Vagina (tissue), 2 donors: ENCODE measurements around the gene HPCA. TPM values are rescaled to one million over a fixed set of nuclear protein-coding genes. Genes with fewer than 3 reads are reported as not detected.

Experiments
- DNase-seq, 2 donors: peaks; one replicate each; pipeline ENCODE4 v3.0.0-alpha.2; 2017; ENCODE audit errors: extremely low spot score in 2 of 2
- H3K27ac ChIP-seq: fragments of 200-600 bp; sonication (generic); one replicate; pipeline ENCODE4 v1.5.1; 2019
- H3K27me3 ChIP-seq: fragments of 200-600 bp; sonication (generic); one replicate; pipeline ENCODE4 v1.5.1; 2019
- H3K36me3 ChIP-seq, 2 donors: fragments of 200-600 bp; sonication (generic); one replicate each; pipeline ENCODE4 v1.5.1; 2017 to 2019
- H3K4me1 ChIP-seq: fragments of 200-600 bp; sonication (generic); one replicate; pipeline ENCODE4 v1.5.1; 2019
- H3K4me3 ChIP-seq, 2 donors: fragments of 200-600 bp; sonication (generic); 1 replicate in 1 of 2; 2 replicates in 1 of 2; pipeline ENCODE4 v1.5.1; 2016 to 2019
- H3K9me3 ChIP-seq: fragments of 200-600 bp; sonication (generic); one replicate; pipeline ENCODE4 v1.5.1; 2019
- POLR2A ChIP-seq, 2 donors: fragments of 450-650 bp; IDR thresholded peaks; one replicate each; pipeline ENCODE4 v1.6.1; 2017; ENCODE audit warnings: antibody characterized with exemption in 2 of 2, mild to moderate bottlenecking in 2 of 2, moderate library complexity in 2 of 2
- POLR2AphosphoS5 ChIP-seq, 2 donors: sonication (generic); formaldehyde crosslinking; IDR thresholded peaks; one replicate each; pipeline ENCODE4 v1.9.0; 2017; ENCODE audit warnings: antibody characterized with exemption in 2 of 2, mild to moderate bottlenecking in 2 of 2, low read depth in 1 of 2; ENCODE audit not compliant: insufficient read depth in 1 of 2
- intact Hi-C: fragments of 100-400 bp; cut with DNase I; formaldehyde crosslinking; loops from one replicate; pipeline ENCODE4 v1.15.1; 2023
- total RNA-seq: library from RNA; depleted of rRNA; stranded (reverse); fragments of >200 nt; gene quantifications from one replicate; pipeline ENCODE4 v1.2.3, GENCODE V29; 2016
- TF ChIP-seq, protein P1 (sequence below), 3 experiments: fragments of 450-650 bp in 2 of 3; fragments of 200-600 bp in 1 of 3; sonication (generic) in 1 of 3; IDR thresholded peaks; one replicate each; pipeline ENCODE4 v1.5.1; 2017 to 2019; ENCODE audit warnings: antibody characterized with exemption in 3 of 3, mild to moderate bottlenecking in 2 of 3, moderate library complexity in 2 of 3

Gene HPCA
- total RNA-seq, 1 donor from 2014 or later, result not detected

- Histone ChIP-seq H3K27ac (no peak overlapping the region), H3K4me1 (peaks cover 28% of the 10 kb centered on the region), H3K36me3 (no peaks in the 10 kb centered on the region), H3K9me3 (no peaks in the 10 kb centered on the region), H3K27me3 (peaks cover 8% of the 10 kb centered on the region), H3K4me3 (no peak overlapping the region)
- no peak for TF ChIP-seq POLR2AphosphoS5 (IDR thresholded peaks at IDR 0.05; ENCODE audit: insufficient read depth in 1 of 2, low read depth in 1 of 2)
- TF ChIP-seq, protein P1, sequence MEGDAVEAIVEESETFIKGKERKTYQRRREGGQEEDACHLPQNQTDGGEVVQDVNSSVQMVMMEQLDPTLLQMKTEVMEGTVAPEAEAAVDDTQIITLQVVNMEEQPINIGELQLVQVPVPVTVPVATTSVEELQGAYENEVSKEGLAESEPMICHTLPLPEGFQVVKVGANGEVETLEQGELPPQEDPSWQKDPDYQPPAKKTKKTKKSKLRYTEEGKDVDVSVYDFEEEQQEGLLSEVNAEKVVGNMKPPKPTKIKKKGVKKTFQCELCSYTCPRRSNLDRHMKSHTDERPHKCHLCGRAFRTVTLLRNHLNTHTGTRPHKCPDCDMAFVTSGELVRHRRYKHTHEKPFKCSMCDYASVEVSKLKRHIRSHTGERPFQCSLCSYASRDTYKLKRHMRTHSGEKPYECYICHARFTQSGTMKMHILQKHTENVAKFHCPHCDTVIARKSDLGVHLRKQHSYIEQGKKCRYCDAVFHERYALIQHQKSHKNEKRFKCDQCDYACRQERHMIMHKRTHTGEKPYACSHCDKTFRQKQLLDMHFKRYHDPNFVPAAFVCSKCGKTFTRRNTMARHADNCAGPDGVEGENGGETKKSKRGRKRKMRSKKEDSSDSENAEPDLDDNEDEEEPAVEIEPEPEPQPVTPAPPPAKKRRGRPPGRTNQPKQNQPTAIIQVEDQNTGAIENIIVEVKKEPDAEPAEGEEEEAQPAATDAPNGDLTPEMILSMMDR (IDR thresholded peaks at IDR 0.05), result no peak
- TF ChIP-seq POLR2A (IDR thresholded peaks at IDR 0.05), result no peak
- intact Hi-C loops, result no loop called here
- no peak for DNase-seq
Measured at GRCh38 chr1:32888677-32889420, 2.6 kb downstream of the HPCA start.

GRCh38 chr1:32889731-32890278, 3.5 kb downstream of the HPCA start:
- H3K27ac ChIP-seq, result no peak overlapping the region
- H3K4me3 ChIP-seq, result no peak overlapping the region
- H3K36me3 ChIP-seq, result no peaks in the 10 kb centered on the region
- no peaks in the 10 kb centered on the region for H3K9me3 ChIP-seq
- H3K4me1 ChIP-seq, result peaks cover 33% of the 10 kb centered on the region
- peaks cover 8% of the 10 kb centered on the region for H3K27me3 ChIP-seq
- TF ChIP-seq POLR2AphosphoS5 (IDR thresholded peaks at IDR 0.05; ENCODE audit: insufficient read depth in 1 of 2, low read depth in 1 of 2), result no peak
- DNase-seq, result no peak
- intact Hi-C loops, result no loop called here

DNA sequence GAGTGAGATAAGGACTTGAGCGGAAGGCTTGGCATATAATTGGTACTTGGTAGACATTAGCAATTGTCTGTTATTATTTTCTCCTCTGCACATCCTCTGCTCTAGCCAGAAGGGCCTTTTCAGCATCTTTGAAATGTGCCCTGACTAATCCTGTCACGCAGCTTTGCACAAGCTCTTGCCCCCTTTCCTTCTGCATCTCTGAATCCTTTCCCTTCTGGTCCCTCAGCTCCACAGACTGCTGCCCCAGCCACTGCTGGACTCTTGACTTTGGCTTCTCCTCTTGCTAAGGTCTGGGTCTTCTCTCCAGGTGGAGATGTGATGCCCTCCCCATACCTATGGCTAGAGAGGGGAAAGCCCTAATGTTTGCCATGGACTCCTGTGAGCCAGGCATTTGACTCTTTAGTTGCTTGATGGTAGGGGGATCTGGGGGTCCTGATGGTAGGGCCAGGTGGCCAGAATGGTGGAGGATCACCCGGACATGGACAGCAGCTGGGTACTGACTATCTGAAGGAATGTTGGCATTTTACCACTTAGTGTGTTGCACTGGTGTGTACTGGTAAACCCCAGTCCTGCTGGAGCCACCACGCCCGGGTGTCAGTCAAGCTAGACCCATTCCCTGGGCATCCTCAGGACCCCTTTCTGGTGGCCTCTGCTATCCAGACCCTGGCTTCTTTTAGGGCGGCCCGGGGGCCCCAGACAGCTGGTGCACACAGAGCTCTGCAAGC, 4.4 kb downstream of the HPCA start:
- TF ChIP-seq POLR2AphosphoS5 (IDR thresholded peaks at IDR 0.05; ENCODE audit: insufficient read depth in 1 of 2, low read depth in 1 of 2), result no peak
- TF ChIP-seq, protein P1 (IDR thresholded peaks at IDR 0.05), result no peak
- TF ChIP-seq POLR2A (IDR thresholded peaks at IDR 0.05), result no peak
- DNase-seq, result no peak

DNA sequence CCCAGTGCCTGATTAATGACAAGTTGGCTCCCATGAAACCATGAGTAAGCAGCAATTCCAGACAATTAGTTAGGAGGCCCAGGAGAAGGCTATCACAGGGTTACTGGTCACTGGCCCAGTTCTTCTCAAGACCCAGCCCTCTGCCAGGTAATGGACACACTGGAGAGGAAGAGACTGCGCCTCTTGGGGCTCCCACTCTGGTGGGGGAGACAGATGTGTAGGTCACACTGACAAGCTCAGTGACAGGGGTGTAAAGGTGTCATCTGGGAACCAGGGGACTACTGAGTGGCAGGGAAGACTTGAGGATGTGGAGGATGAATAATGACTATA, 4.9 kb downstream of the HPCA start:
- Histone ChIP-seq H3K36me3 (no peaks in the 10 kb centered on the region), H3K4me1 (peaks cover 28% of the 10 kb centered on the region), H3K9me3 (no peaks in the 10 kb centered on the region), H3K4me3 (no peak overlapping the region), H3K27me3 (peaks cover 3% of the 10 kb centered on the region), H3K27ac (no peak overlapping the region)
- intact Hi-C loops, result no loop called here
- DNase-seq, result no peak
- TF ChIP-seq POLR2AphosphoS5 (IDR thresholded peaks at IDR 0.05; ENCODE audit: insufficient read depth in 1 of 2, low read depth in 1 of 2) (no peak), POLR2A (IDR thresholded peaks at IDR 0.05) (no peak)
- TF ChIP-seq, protein P1 (IDR thresholded peaks at IDR 0.05), result no peak

More for the DNA sequence above, 4.4 kb downstream of the HPCA start:
- Histone ChIP-seq H3K9me3 (no peaks in the 10 kb centered on the region), H3K4me1 (peaks cover 33% of the 10 kb centered on the region), H3K27ac (no peak overlapping the region), H3K36me3 (no peaks in the 10 kb centered on the region), H3K4me3 (no peak overlapping the region), H3K27me3 (peaks cover 7% of the 10 kb centered on the region)
- intact Hi-C loops, result no loop called here

GRCh38 chr1:32891630-32892029, 5.3 kb downstream of the HPCA start:
- Histone ChIP-seq H3K4me1 (peaks cover 23% of the 10 kb centered on the region), H3K4me3 (no peak overlapping the region), H3K27me3 (peaks cover 3% of the 10 kb centered on the region), H3K9me3 (no peaks in the 10 kb centered on the region), H3K36me3 (no peaks in the 10 kb centered on the region), H3K27ac (no peak overlapping the region)
- TF ChIP-seq POLR2A (IDR thresholded peaks at IDR 0.05) (no peak), POLR2AphosphoS5 (IDR thresholded peaks at IDR 0.05; ENCODE audit: insufficient read depth in 1 of 2, low read depth in 1 of 2) (no peak)
- TF ChIP-seq, protein P1 (IDR thresholded peaks at IDR 0.05), result no peak
- no peak for DNase-seq
- intact Hi-C loops, result no loop called here
